SK-N-MC (cell line): ENCODE data around the gene MACROD2.

Experiments
- EZH2 ChIP-seq: fragments of 200-600 bp; sonication (generic); IDR thresholded peaks from one replicate; pipeline ENCODE4 v1.6.1; 2017; ENCODE audit warnings: antibody characterized with exemption
- FOXP2 ChIP-seq: optimal IDR thresholded peaks from 2 replicates; pipeline ENCODE3; 2011; ENCODE audit warnings: mild to moderate bottlenecking, moderate library complexity; ENCODE audit not compliant: insufficient read depth; ENCODE audit errors: extremely low read length, control extremely low read depth
- POLR2AphosphoS5 ChIP-seq: IDR thresholded peaks from 2 replicates; pipeline ENCODE4 v1.6.1; 2012; ENCODE audit warnings: mild to moderate bottlenecking, low read depth, low read length, borderline replicate concordance

GRCh38 chr20:16096756-16097326 lies 2101.5 kb downstream of the MACROD2 start:
- no peak for TF ChIP-seq EZH2
- no peak for TF ChIP-seq POLR2AphosphoS5
- TF ChIP-seq FOXP2 = no peak
